Adrenal gland (tissue), 5 donors: ENCODE results near the gene TMTC4.

Experiments
- POLR2A ChIP-seq, 2 donors: fragments of 450-650 bp; IDR thresholded peaks; one replicate each; pipeline ENCODE4 v1.6.1; 2017; ENCODE audit warnings: antibody characterized with exemption in 2 of 2, mild to moderate bottlenecking in 2 of 2, moderate library complexity in 1 of 2
- TF ChIP-seq, protein P1 (sequence below), 6 experiments: fragments of 450-650 bp in 4 of 6; fragments of 200-600 bp in 2 of 6; sonication (generic) in 1 of 6; IDR thresholded peaks; 1 replicate in 5 of 6; 2 replicates in 1 of 6; pipeline versions ENCODE4 v1.5.1 to v1.8.0; 2016 to 2021; ENCODE audit warnings: antibody characterized with exemption in 6 of 6, mild to moderate bottlenecking in 2 of 6, moderate library complexity in 1 of 6
- donor health status: DM: no; HTN: no; CAD: no.

- no peak for TF ChIP-seq POLR2A (IDR thresholded peaks at IDR 0.05)
- TF ChIP-seq, protein P1, sequence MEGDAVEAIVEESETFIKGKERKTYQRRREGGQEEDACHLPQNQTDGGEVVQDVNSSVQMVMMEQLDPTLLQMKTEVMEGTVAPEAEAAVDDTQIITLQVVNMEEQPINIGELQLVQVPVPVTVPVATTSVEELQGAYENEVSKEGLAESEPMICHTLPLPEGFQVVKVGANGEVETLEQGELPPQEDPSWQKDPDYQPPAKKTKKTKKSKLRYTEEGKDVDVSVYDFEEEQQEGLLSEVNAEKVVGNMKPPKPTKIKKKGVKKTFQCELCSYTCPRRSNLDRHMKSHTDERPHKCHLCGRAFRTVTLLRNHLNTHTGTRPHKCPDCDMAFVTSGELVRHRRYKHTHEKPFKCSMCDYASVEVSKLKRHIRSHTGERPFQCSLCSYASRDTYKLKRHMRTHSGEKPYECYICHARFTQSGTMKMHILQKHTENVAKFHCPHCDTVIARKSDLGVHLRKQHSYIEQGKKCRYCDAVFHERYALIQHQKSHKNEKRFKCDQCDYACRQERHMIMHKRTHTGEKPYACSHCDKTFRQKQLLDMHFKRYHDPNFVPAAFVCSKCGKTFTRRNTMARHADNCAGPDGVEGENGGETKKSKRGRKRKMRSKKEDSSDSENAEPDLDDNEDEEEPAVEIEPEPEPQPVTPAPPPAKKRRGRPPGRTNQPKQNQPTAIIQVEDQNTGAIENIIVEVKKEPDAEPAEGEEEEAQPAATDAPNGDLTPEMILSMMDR (IDR thresholded peaks at IDR 0.05): no peak
Observed at GRCh38 chr13:100564444-100565223, 110.0 kb downstream of the TMTC4 start.
